ENCODE measurements around the gene RBP4. TPM values are rescaled to one million over a fixed set of nuclear protein-coding genes. Genes with fewer than 3 reads are reported as not detected.

Gene RBP4
- total RNA-seq, 2 experiments from 2014 or later: not detected

GRCh38 chr10:93589648-93590562, 11.1 kb downstream of the RBP4 start:
- Mint-ChIP-seq H3K27me3 (peaks cover 9% of the 10 kb centered on the region), H3K4me3 (no peak overlapping the region), H3K27ac (no peak overlapping the region), H3K4me1 (no peaks in the 10 kb centered on the region), H3K36me3 (no peaks in the 10 kb centered on the region), H3K9me3 (no peaks in the 10 kb centered on the region)
- POLR2A ChIA-PET: no interaction called here
- no peak for DNase-seq
- ATAC-seq (ENCODE audit: low read depth): no peak

GRCh38 chr10:93584445-93584844, 16.6 kb downstream of the RBP4 start:
- no peaks in the 10 kb centered on the region for H3K9me3 Mint-ChIP-seq
- no peak for DNase-seq
- no peaks in the 10 kb centered on the region for H3K4me1 Mint-ChIP-seq
- peaks cover 8% of the 10 kb centered on the region for H3K27me3 Mint-ChIP-seq
- POLR2A ChIA-PET: no interaction called here
- no peak for ATAC-seq (ENCODE audit: low read depth)
- no peaks in the 10 kb centered on the region for H3K36me3 Mint-ChIP-seq
- no peak overlapping the region for H3K4me3 Mint-ChIP-seq
- H3K27ac Mint-ChIP-seq: no peak overlapping the region

- Mint-ChIP-seq H3K4me1 (no peaks in the 10 kb centered on the region), H3K36me3 (no peaks in the 10 kb centered on the region), H3K9me3 (no peaks in the 10 kb centered on the region), H3K27ac (no peak overlapping the region), H3K4me3 (no peak overlapping the region), H3K27me3 (no peaks in the 10 kb centered on the region)
- DNase-seq (no peak), ATAC-seq (ENCODE audit: low read depth) (no peak)
- POLR2A ChIA-PET: no interaction called here
These were observed 20.2 kb downstream of the RBP4 start for GRCh38 chr10:93580828-93581227.

DNA sequence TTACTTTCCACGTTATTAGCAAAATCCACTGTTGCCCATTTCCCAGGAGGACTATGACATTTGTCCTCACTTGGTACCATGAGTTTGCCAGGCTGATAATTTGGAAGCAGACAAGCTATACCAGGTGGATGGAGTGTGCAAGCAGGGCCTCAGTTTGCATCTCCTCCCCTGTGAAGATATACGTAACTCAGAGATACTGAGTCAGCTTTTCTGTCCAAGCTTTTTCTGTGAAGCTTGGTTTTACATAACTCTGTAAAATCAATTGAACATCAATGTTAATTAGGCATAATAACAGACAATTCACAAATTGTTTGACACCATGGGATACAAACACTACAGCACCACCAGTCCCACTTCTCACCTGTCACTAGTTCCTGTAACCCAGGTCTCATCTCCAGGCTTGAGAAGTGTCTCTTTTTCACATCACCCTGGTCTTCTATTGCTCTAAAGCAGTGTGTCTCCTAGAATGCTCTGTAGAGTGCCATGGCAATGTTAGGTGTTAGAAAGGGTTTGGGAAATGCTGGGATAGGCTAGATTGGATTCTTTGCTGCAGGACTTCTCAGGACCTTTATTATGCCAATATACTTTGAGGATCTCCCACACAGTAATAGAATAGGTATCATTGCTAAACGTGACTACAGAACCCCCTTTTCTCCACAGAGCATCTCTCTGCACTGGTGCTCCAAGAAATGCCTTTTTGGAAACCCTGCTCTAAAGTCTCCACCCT, 20.9 kb downstream of the RBP4 start:
- H3K4me1 Mint-ChIP-seq: no peaks in the 10 kb centered on the region
- H3K4me3 Mint-ChIP-seq: no peak overlapping the region
- no peak for ATAC-seq (ENCODE audit: low read depth)
- H3K9me3 Mint-ChIP-seq: no peaks in the 10 kb centered on the region
- H3K36me3 Mint-ChIP-seq: no peaks in the 10 kb centered on the region
- POLR2A ChIA-PET: no interaction called here
- no peak overlapping the region for H3K27ac Mint-ChIP-seq
- DNase-seq: no peak
- H3K27me3 Mint-ChIP-seq: peaks cover 6% of the 10 kb centered on the region

DNA sequence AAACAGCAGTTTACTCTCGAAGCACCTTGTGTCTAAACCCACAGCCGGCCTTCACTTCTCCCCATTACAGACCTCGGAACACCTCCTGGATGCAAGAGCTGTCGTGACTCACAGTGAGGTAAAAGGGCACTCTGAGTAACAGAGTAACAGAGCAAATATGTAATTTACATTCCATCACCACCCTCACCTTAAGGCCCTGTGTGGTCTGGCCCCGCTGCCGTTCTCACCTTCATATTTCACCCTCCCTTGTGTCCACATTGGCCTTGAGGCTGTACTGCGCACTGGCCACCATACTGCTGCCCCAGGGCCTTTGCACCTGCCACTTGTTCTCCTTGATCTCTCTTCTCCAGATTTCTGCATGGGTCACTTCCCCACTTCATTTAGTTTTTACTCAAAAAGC, 21.9 kb downstream of the RBP4 start:
- Mint-ChIP-seq H3K4me3 (no peak overlapping the region), H3K4me1 (no peaks in the 10 kb centered on the region), H3K27ac (no peak overlapping the region), H3K9me3 (no peaks in the 10 kb centered on the region), H3K27me3 (peaks cover 9% of the 10 kb centered on the region), H3K36me3 (no peaks in the 10 kb centered on the region)
- ATAC-seq (ENCODE audit: low read depth): no peak
- no peak for DNase-seq
- POLR2A ChIA-PET: no interaction called here

DNA sequence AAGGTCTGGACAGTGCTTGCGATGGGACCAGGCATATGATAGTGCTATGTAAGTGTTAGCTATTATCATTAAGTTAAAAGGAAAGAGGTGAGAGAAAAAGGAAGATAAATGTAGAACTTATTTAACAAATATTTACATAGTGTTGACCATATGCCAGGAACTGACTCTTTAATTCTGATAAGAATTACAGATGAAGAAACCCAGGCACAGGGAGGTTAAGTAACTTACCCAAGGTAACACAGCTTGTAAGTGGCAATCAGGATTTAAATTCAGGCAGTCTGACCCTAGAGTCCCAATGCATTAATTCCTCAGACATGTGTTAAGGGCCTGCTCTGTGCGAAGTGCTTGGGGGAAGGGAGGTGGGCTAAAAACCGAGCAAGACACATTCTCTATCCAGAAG, 23.5 kb downstream of the RBP4 start:
- Mint-ChIP-seq H3K9me3 (no peaks in the 10 kb centered on the region), H3K4me1 (peaks cover 5% of the 10 kb centered on the region), H3K27me3 (peaks cover 18% of the 10 kb centered on the region), H3K36me3 (no peaks in the 10 kb centered on the region), H3K4me3 (no peak overlapping the region), H3K27ac (no peak overlapping the region)
- POLR2A ChIA-PET: no interaction called here
- ATAC-seq (ENCODE audit: low read depth) (no peak), DNase-seq (no peak)

DNA sequence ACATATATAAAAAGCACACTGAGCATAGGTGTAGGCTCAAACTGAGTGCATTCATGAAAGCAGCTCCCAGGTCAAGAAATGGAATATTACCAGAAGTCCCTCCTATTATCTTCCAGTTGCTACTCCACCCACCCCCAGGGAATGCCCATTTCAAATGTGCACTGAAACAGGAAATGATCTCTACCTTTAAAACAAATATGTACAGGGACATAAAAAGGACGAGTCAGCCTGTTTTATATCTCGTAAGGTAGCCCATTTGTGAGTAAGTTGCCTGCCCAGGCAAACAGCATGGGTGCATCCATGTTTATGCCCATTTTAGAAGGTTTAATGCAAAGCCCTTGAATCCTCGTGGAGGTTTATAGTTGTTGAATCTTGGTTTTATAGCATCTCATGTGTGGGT, 24.1 kb downstream of the RBP4 start:
- no peak for DNase-seq

DNA sequence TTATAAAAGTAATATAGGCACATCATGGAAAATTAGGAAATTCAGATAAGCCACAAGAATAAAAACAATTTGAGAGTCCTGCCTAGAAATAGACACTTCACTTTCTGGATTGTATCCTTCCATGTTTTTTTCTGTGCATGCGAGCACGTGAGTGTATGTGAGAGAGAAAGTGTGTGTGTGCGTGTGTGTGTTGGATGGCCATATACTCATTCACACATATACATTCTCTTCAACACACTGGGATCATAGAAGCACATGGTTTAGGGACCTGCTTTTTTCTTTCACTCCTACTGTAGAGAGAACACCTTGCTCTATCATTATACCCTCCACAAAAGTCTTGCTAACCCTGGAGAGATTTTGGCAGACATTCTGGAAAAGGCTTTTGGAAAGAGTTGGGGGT, 27.1 kb downstream of the RBP4 start:
- Mint-ChIP-seq H3K4me3 (no peak overlapping the region), H3K4me1 (peaks cover 5% of the 10 kb centered on the region), H3K27ac (no peak overlapping the region), H3K27me3 (peaks cover 49% of the 10 kb centered on the region), H3K36me3 (no peaks in the 10 kb centered on the region), H3K9me3 (no peaks in the 10 kb centered on the region)
- POLR2A ChIA-PET: no interaction called here
- DNase-seq (no peak), ATAC-seq (ENCODE audit: low read depth) (no peak)

More for the DNA sequence above, 24.1 kb downstream of the RBP4 start:
- H3K9me3 Mint-ChIP-seq: no peaks in the 10 kb centered on the region
- H3K4me1 Mint-ChIP-seq: peaks cover 5% of the 10 kb centered on the region
- H3K4me3 Mint-ChIP-seq: no peak overlapping the region
- peaks cover 25% of the 10 kb centered on the region for H3K27me3 Mint-ChIP-seq
- no peak for ATAC-seq (ENCODE audit: low read depth)
- POLR2A ChIA-PET: no interaction called here
- no peak overlapping the region for H3K27ac Mint-ChIP-seq
- no peaks in the 10 kb centered on the region for H3K36me3 Mint-ChIP-seq

- Mint-ChIP-seq H3K27ac (no peak overlapping the region), H3K4me3 (no peak overlapping the region), H3K36me3 (no peaks in the 10 kb centered on the region), H3K9me3 (no peaks in the 10 kb centered on the region), H3K27me3 (peaks cover 56% of the 10 kb centered on the region), H3K4me1 (peaks cover 5% of the 10 kb centered on the region)
- POLR2A ChIA-PET: no interaction called here
- DNase-seq: no peak
- no peak for ATAC-seq (ENCODE audit: low read depth)
These were observed 27.8 kb downstream of the RBP4 start for GRCh38 chr10:93573051-93573909.

- Mint-ChIP-seq H3K4me1 (peaks cover 5% of the 10 kb centered on the region), H3K27me3 (peaks cover 63% of the 10 kb centered on the region), H3K27ac (no peak overlapping the region), H3K9me3 (no peaks in the 10 kb centered on the region), H3K36me3 (no peaks in the 10 kb centered on the region), H3K4me3 (no peak overlapping the region)
- POLR2A ChIA-PET: no interaction called here
- ATAC-seq (ENCODE audit: low read depth) (no peak), DNase-seq (no peak)
These were observed 28.4 kb downstream of the RBP4 start for GRCh38 chr10:93572606-93573005.

DNA sequence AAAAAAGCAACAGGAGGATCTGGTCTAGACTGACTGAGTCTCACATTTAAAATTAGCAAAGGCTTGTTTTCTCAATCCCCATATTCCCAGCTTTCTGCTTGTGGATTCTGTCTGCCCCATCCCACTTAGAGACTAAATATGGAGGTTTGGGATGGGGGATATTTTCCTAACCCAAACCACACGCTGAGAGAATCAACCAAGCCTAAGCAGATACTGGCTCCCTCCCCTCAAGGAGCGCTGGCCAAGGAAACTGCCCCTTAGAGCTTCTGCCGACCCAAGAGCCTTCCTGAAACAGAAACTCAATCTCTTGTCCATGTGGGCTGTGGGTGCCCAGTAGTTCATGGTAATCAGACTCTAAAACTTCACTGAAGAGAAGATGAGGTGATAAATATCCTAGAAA, 30.7 kb downstream of the RBP4 start:
- Mint-ChIP-seq H3K4me3 (no peak overlapping the region), H3K27me3 (peaks cover 76% of the 10 kb centered on the region), H3K4me1 (peaks cover 5% of the 10 kb centered on the region), H3K9me3 (no peaks in the 10 kb centered on the region), H3K27ac (no peak overlapping the region), H3K36me3 (no peaks in the 10 kb centered on the region)
- POLR2A ChIA-PET: no interaction called here
- ATAC-seq (ENCODE audit: low read depth) (no peak), DNase-seq (no peak)

- no peak for DNase-seq
- POLR2A ChIA-PET: no interaction called here
- Mint-ChIP-seq H3K27me3 (peaks cover 73% of the 10 kb centered on the region), H3K36me3 (no peaks in the 10 kb centered on the region), H3K4me1 (peaks cover 1% of the 10 kb centered on the region), H3K9me3 (no peaks in the 10 kb centered on the region), H3K4me3 (no peak overlapping the region), H3K27ac (no peak overlapping the region)
- no peak for ATAC-seq (ENCODE audit: low read depth)
These were observed 33.0 kb downstream of the RBP4 start for GRCh38 chr10:93568105-93568390.

DNA sequence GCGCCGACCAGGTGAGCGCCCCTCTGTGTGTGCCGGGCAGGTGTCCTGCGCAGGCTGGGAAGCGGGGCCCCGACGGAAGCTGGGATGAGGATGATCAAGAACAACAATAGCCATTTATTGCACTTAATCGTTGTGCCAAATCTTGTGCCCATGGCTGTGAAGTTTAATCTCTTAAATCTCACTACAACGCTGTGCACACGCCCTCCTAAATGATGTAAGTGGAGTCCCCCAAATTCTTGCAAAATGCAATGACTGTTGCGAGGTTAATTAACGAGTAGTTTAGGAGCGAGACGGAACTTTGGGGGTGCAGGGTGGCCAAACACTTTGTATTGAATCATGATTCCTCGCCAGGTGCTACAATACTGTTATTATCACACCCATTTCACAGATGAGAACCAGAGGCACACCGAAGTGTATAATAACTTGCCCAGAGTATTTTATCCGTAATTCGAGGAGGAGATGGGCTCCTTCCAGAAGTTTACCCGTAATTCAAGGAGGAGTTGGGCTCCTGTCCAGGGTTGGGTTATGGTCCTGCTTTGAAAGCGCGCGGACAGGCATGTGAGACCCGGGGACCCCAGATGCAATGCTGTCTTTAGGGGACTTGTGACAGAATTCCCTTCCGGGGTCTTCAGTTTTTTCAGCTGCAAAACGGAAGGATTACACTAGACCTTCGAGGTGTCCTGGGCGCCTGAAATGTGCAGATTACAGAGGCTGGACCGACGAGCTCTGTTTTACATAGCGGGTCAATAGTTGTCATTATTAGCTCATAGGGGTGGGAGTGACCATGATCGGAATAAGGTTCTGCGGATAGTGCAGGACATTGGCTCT, 33.5 kb downstream of the RBP4 start:
- POLR2A ChIA-PET: no interaction called here
- DNase-seq (no peak), ATAC-seq (ENCODE audit: low read depth) (no peak)
- Mint-ChIP-seq H3K9me3 (no peaks in the 10 kb centered on the region), H3K27me3 (peaks cover 68% of the 10 kb centered on the region), H3K36me3 (no peaks in the 10 kb centered on the region), H3K4me1 (peaks cover 1% of the 10 kb centered on the region), H3K27ac (no peak overlapping the region), H3K4me3 (no peak overlapping the region)
